ENCODE data around the gene DCLK2.

The DCLK2 gene

DNA sequence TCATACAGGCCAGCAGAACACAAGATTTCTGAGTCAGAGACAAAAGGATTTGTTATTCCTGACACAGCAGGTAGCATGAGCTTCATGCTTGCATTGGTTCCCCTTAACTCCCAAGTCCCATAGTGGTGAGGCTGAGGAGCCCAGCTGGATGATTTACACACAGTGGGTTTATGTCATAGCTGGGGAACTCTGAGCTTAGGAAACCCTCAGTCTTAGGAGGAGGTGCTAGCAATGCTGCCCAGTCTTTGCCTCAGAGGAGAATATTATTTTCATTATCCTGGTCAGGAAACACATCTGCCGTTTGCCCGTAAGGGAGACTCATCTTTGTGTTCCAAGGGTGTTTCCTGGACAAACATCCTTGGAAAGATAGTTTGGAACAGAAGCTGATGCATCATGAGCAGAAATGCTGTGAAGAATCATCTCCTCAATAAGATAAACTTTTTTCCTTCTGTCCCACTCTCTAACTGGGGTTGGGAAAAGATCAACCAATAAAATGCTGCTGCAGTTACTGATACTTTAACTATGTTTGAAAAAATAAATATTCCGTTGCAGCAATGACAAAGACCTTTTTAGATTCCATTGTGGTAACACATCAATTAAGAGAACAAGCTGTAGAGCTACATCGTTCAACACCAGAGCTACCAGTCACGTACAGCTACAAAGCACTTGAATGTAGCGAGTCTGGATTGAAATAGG is 146.8 kb downstream of the DCLK2 start:
- DNase-seq (ENCODE audit: insufficient read length, low spot score) (no peak), FAIRE-seq (peak; percentile 52)
- no peak for TF ChIP-seq POLR2A (IDR thresholded peaks at IDR 0.05; ENCODE audit: low read depth, low read length)

DNA sequence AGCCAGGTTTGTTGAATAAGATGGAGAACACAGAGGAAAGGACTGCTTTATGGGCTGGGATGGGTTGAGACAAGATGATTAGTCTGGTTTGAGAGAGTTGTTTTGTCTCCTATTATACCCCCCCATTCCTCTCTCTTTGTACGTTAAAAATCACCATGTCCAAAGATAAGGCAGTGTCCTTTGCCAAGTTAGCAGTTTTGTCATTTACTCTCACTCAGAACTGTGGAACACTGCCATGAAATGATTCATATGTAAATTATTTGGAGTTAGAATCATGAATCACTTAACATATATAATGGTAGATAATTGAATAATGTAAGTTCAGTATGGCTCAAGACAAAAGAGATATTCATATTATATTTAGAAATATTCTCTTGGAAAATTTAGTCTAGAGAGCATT is 151.3 kb downstream of the DCLK2 start:
- DNase-seq (ENCODE audit: insufficient read length, low spot score) (no peak), FAIRE-seq (no peak)
- TF ChIP-seq POLR2A (IDR thresholded peaks at IDR 0.05; ENCODE audit: low read depth, low read length), result no peak

DNA sequence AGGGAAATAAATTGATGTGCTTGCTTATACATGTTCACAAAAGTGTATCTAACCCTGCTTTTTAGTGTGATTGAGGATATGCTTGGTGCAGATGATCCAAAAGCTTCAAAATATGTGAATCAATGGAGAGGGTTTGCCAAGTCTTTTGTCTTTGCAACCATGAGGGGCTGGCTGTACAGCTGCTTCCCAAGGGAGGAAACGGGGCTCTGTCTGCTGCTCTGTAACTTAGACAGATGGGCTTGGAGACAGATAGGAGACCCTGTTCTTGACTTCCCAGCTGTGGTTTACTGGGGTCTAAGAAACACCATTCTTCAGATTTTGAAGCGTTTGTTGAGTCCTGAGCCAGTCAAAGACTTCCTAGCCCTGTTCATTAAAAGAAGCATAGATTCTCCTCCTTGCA is 152.3 kb downstream of the DCLK2 start:
- no peak for FAIRE-seq
- no peak for TF ChIP-seq POLR2A (IDR thresholded peaks at IDR 0.05; ENCODE audit: low read depth, low read length)

DNA sequence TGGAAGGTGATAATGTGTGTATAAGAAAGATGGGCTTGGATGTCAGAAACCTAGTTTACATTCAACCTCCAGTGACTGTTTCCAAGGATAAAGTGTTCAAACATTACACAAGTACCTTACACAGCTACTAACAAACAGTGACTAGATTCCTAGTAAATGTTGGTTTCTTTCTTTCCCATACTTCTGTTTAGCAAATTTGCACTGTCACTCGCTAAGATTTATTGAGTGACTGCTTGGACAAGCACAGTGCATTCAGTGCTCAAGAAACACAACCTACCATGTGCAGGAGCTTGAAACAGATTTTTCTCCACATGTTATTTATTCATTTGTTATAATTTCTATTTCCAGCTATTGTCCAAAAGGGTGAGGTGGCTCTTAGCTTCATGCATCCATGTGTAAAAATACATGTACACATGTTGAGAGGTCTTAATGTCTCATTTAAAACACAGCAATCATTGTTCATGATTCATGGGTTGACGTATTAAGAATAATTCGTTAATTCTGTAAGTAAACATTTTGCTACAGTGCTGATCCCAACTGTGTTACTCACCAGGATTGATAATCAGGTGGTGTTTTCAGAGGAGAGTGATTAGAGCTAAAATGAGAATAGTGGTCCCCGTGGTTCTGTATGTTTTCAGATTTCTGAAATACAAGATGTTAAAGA is 153.0 kb downstream of the DCLK2 start:
- TF ChIP-seq POLR2A (IDR thresholded peaks at IDR 0.05; ENCODE audit: low read depth, low read length), result no peak
- DNase-seq (ENCODE audit: insufficient read length, low spot score), result no peak
- FAIRE-seq, result no peak

More for the DNA sequence above, 152.3 kb downstream of the DCLK2 start:
- no peak for DNase-seq (ENCODE audit: insufficient read length, low spot score)

DNA sequence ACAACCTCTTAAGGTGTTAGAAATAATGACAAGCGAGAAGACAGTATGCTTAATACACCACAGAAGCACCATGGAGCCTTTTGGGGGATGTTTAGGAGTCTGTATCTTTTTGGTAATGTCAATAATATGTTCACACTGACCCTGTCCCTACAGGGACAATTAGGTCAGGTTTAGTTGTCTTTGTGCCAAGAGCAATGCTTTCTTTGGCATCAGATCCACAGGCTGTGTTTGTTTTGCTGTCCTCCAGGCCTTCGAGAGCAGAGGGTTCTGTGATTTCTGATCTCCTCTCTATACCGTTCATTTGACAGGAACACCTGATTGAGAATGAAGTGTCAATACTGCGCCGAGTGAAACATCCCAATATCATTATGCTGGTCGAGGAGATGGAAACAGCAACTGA is 153.8 kb downstream of the DCLK2 start:
- no peak for FAIRE-seq
- DNase-seq (ENCODE audit: insufficient read length, low spot score), result no peak
- TF ChIP-seq POLR2A (IDR thresholded peaks at IDR 0.05; ENCODE audit: low read depth, low read length), result no peak

DNA sequence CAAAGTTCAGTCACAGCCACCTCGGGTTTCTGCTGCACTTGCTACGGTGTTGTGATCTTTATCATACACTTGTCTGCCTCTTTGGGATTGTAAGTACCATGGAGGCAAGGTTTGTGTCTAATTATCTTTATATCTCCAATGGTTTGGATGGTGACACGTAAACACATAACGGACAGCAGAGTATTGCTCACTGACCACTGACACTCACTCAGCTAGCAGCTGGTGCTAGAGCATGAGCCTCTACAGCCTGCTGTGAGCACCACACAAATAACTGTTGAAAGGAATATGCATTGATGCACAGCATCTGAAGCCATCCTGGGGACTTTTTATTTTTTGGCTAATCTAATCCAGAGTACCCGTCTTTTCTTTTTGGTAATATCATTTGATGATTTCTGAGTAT is 156.0 kb downstream of the DCLK2 start:
- no peak for TF ChIP-seq POLR2A (IDR thresholded peaks at IDR 0.05; ENCODE audit: low read depth, low read length)
- no peak for DNase-seq (ENCODE audit: insufficient read length, low spot score)
- FAIRE-seq, result no peak

DNA sequence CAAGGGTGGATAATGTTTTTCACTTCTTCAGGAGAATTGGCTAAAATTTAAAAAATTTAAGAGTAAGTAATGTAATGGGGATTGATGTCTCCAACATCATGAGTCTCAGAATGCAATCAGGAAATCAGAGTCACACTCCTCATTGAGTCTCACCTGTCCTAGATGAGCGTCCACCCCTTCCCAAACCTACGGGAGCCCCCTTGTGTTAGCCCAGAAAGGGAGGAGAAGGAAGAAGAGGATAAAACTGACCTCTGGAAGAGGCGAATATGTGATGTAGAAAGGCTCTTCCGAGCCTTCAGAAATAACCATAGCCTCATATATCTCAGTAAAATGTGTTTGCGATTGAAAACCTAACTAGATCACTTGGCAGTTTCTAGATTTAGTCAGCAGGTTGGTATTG is 157.1 kb downstream of the DCLK2 start:
- DNase-seq (ENCODE audit: insufficient read length, low spot score), result no peak

DNA sequence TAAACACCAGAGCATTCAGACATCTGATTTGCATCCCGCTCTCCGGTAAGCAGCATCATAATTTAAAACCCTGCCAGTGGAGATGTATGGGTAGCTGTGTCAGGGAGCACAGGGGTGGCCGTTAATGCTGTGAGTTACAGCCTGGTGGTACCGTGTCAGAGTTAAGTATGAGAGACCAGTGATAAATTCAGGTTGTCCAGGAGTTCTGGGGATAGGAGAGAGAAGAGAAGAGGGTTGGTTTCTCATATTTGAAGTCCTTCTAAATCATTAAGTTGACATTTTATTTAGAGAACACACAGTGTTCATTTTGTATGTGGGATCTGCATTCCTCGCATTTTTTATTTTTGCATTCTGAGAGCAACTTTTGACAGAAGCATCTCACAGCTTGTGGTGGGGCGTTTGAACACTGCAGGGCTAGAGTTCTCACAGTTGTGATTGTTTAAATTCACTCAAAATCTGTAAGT is 157.6 kb downstream of the DCLK2 start:
- TF ChIP-seq POLR2A (IDR thresholded peaks at IDR 0.05; ENCODE audit: low read depth, low read length), result no peak
- FAIRE-seq (no peak), DNase-seq (ENCODE audit: insufficient read length, low spot score) (no peak)

More for the DNA sequence above, 157.1 kb downstream of the DCLK2 start:
- FAIRE-seq, result no peak
- TF ChIP-seq POLR2A (IDR thresholded peaks at IDR 0.05; ENCODE audit: low read depth, low read length), result no peak

DNA sequence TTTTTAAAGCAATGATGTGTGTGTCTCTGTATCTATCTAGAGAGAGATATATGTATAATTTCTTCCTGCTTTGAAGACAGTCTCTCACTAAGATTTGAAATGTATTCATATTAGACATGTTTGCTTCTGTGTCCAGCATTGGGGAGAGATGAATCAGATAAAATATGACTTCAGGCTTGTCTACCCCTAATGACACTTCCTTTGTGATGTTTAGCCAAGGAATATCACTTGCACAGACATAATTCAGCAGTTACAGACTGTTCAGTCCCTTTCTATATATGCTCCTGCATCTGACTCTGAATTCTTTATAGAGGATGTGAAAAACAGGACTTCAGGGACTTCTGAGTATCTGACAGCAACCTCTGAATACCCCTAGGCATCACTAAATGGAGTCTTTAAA is 158.4 kb downstream of the DCLK2 start:
- DNase-seq (ENCODE audit: insufficient read length, low spot score) (no peak), FAIRE-seq (no peak)
- TF ChIP-seq POLR2A (IDR thresholded peaks at IDR 0.05; ENCODE audit: low read depth, low read length), result no peak

DNA sequence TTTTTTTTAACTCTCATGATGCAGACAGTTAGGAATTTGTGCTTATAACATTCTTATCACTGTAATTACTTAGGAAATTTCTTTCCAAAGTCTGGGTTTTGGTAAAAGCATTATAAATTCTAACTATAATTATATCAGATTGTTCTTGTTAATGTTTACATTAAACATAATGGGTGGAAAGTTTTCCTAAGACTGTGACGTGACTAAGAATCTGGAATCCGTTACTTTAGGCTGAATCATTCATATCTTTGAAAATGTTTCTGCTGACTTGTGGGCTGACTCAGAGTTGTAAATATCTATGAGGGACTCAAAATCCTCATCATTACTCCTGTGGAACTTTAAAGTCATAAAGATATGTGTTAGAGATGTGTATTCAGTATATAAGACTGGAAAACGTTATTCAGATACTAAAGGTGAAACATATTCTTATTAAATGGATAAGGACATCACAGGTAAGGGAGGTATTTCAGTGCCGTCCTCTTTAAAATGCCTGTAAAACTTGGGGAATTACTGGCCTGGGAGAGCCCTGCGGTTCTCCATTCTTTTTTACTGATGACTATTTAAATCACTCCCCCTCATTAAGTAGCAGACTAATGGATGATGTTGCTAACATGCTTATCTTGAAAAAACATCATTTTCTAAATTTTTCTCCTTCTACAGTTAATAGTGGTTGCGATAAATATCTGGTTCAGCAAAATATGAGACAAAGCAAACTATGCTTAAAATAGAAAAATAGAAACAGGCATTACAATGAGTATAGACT is 159.0 kb downstream of the DCLK2 start:
- no peak for FAIRE-seq
- no peak for TF ChIP-seq POLR2A (IDR thresholded peaks at IDR 0.05; ENCODE audit: low read depth, low read length)
- no peak for DNase-seq (ENCODE audit: insufficient read length, low spot score)

DNA sequence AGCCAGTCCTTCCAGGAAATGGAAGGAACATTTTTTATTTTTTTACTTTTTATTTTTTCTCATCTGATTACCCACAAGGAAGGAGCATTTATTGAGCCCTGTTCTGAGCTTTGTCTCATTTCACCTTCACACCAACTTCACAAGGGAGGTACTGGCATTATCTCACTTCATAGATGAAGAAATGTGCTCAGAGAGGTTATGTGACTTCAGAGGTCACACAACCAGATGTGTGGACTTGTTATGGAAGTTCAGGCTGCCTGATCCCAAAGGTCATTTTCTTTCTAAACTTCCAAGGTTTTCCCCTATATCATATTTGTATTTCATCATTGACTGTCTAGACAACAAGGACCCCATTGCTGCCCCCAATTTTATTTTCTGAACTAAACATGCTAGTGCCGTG is 160.3 kb downstream of the DCLK2 start:
- DNase-seq (ENCODE audit: insufficient read length, low spot score) (no peak), FAIRE-seq (no peak)
- TF ChIP-seq POLR2A (IDR thresholded peaks at IDR 0.05; ENCODE audit: low read depth, low read length), result no peak

DNA sequence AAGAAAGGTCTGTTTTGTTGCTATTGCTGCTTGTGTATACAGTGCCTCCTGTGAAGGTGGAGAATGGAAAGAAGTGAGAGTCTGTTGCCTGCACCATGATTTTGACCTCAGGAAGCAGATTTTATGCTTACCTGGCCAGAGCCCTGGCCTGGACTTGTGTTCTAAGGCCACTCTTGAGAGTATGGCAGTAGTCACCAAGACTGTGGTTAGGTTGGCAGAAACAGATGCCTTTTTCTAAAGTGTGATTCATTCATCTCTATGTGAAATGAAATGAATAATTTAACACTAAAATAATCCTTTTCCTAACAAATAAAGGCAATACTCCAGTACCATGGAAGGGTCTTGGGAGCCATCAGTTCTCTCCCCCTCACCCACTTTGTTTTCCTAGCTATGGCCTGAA is 161.8 kb downstream of the DCLK2 start:
- no peak for FAIRE-seq
- no peak for TF ChIP-seq POLR2A (IDR thresholded peaks at IDR 0.05; ENCODE audit: low read depth, low read length)
- DNase-seq (ENCODE audit: insufficient read length, low spot score), result no peak

DNA sequence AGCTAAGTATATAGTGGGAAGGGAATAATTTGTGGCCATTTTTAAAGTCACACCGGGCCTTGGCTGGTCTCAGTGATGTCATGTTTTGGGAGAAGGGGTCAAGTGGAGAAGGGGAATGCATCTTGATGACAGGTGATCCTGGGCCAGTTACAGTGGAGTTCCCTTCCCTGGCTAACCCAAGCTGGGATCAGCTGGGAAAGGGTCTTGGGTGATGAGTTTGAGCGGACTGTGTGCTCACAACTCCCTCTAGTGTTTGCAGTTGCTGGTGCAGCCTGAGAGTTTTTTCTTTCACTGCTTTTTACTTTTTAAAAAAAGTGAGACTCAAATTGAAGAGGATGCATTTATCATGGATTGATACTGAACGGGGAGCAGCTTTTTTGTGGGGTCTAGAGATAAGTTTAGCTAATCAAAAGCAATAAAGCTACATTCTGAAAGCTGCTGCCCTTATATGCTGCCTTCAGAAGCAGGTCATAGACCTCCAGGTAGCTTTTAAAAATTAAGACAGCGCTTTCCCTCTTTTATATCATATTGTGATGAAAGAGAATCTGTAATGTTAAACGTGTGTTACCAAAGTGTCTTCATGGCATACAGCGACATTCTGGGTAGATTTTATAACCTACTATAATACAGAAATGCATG is 164.7 kb downstream of the DCLK2 start:
- no peak for DNase-seq (ENCODE audit: insufficient read length, low spot score)
- TF ChIP-seq POLR2A (IDR thresholded peaks at IDR 0.05; ENCODE audit: low read depth, low read length), result no peak
- no peak for FAIRE-seq

DNA sequence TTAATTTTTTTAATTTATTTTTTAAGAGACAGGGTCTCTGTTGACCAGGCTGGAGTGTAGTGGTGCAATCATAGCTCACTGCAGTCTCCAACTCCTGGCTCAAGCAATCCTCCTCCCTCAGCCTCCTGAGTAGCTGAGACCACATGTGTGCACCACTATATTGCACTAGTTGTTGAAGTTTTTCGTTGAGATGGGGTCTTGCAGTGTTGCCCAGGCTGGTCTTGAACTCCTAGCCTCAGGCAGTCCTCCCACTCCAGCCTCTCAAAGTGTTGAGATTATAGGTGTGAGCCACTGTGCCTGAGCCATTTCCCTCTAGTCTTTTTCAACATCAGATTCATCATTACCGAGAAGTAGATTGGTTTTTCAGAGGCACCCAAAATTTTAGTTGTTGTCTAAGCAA is 165.7 kb downstream of the DCLK2 start:
- DNase-seq (ENCODE audit: insufficient read length, low spot score) (no peak), FAIRE-seq (no peak)
- TF ChIP-seq POLR2A (IDR thresholded peaks at IDR 0.05; ENCODE audit: low read depth, low read length), result no peak
